ENCODE data around the gene PRR16. TPM values are rescaled to one million over a fixed set of nuclear protein-coding genes. Genes with fewer than 3 reads are reported as not detected.

The PRR16 gene
- total RNA-seq, 1 donor from 2014 or later = 5.2 TPM

Small RNA genes within 50 kb of the gene (small RNA-seq; reads per million reads assigned to genes)
- gene PRELID3BP8 (ENCODE audit: low replicate concordance) = not detected
- gene RNU4-69P (ENCODE audit: low replicate concordance) = not detected

Measured in tongue (tissue), 2 donors.